Raji (cell line): ENCODE data around the gene PRSS22.

Experiments used
- POLR2A ChIP-seq: IDR thresholded peaks from 2 replicates; pipeline ENCODE4 v1.6.1; 2011; ENCODE audit warnings: low read depth, low read length, control low read depth; ENCODE audit not compliant: insufficient read depth

PRSS22 gene

GRCh38 chr16:2884041-2884451, 26.1 kb upstream of the PRSS22 start:
- no peak for TF ChIP-seq POLR2A

- TF ChIP-seq POLR2A = no peak
Observed at GRCh38 chr16:2883458-2883908, 25.5 kb upstream of the PRSS22 start.

- peak; percentile 87 for TF ChIP-seq POLR2A
Observed at GRCh38 chr16:2882650-2883457, 24.9 kb upstream of the PRSS22 start, which contains the start of gene FLYWCH2. FLYWCH2 (plus strand) TSS chr16:2883215; CDS start chr16:2896450, 13,235 bp downstream.

- TF ChIP-seq POLR2A = peak; percentile 56; the same call in 1 of the 2 replicates
Observed at GRCh38 chr16:2881783-2882649, 24.0 kb upstream of the PRSS22 start.

- TF ChIP-seq POLR2A = no peak
Observed at GRCh38 chr16:2879854-2880508, 22.0 kb upstream of the PRSS22 start.

- no peak for TF ChIP-seq POLR2A
Observed at GRCh38 chr16:2874912-2875362, 17.0 kb upstream of the PRSS22 start.

GRCh38 chr16:2874032-2874911, 16.3 kb upstream of the PRSS22 start:
- no peak for TF ChIP-seq POLR2A

- no peak for TF ChIP-seq POLR2A
Observed at GRCh38 chr16:2871926-2872325, 14.0 kb upstream of the PRSS22 start.

GRCh38 chr16:2867987-2868789, 10.2 kb upstream of the PRSS22 start:
- TF ChIP-seq POLR2A = peak; percentile 88

GRCh38 chr16:2867661-2867986, 9.7 kb upstream of the PRSS22 start:
- no peak for TF ChIP-seq POLR2A

- TF ChIP-seq POLR2A = no peak
Observed at GRCh38 chr16:2866431-2866830, 8.5 kb upstream of the PRSS22 start.

GRCh38 chr16:2865651-2866050, 7.7 kb upstream of the PRSS22 start:
- TF ChIP-seq POLR2A = no peak

GRCh38 chr16:2860826-2861567, 3.0 kb upstream of the PRSS22 start:
- no peak for TF ChIP-seq POLR2A
